ENCODE measurements around the gene ABHD16A.

DNA sequence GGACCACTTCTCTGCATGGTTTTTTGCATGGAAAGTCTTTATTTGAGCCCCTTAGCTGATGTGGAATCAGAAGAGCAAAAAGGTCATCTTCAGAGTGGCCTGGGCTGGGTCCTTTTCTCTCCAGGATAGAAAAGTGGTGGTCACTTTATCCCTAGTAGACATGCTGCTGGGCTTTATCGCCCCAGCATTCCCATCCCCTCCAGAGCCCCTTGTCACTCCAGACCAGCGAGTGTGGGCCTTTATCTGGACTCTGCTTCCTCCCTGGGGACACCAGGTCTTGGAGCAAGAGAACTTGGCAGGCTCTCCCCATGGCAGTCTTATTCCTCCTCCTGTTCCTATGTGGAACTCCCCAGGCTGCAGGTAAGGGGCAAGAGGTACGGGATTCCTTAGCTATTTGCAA is 3.5 kb upstream of the ABHD16A start, which contains the start of gene LY6G6F:
- TF ChIP-seq, protein P1, sequence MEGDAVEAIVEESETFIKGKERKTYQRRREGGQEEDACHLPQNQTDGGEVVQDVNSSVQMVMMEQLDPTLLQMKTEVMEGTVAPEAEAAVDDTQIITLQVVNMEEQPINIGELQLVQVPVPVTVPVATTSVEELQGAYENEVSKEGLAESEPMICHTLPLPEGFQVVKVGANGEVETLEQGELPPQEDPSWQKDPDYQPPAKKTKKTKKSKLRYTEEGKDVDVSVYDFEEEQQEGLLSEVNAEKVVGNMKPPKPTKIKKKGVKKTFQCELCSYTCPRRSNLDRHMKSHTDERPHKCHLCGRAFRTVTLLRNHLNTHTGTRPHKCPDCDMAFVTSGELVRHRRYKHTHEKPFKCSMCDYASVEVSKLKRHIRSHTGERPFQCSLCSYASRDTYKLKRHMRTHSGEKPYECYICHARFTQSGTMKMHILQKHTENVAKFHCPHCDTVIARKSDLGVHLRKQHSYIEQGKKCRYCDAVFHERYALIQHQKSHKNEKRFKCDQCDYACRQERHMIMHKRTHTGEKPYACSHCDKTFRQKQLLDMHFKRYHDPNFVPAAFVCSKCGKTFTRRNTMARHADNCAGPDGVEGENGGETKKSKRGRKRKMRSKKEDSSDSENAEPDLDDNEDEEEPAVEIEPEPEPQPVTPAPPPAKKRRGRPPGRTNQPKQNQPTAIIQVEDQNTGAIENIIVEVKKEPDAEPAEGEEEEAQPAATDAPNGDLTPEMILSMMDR (conservative IDR thresholded peaks at IDR 0.05; ENCODE audit: low read length), result no peak
- no peak for TF ChIP-seq EZH2phosphoT487 (IDR thresholded peaks at IDR 0.05; ENCODE audit: borderline replicate concordance, low read depth, low read length)

Measured in OCI-LY7 (cell line).